ENCODE results near the gene RS1. TPM values are rescaled to one million over a fixed set of nuclear protein-coding genes. Genes with fewer than 3 reads are reported as not detected.
A peak's percentile ranks its signal among the peaks of the same experiment; 100 is the strongest.

RS1 gene
- polyA plus RNA-seq, 4 donors = 0.03 TPM; not detected in 3

GRCh38 chrX:18638398-18638797, 33.5 kb downstream of the RS1 start:
- no peaks in the 10 kb centered on the region for H3K9me3 ChIP-seq (ENCODE audit: control insufficient read depth in 2 of 2, insufficient read depth in 1 of 2, low read depth in 1 of 2, low read length in 1 of 2)
- H3K4me3 ChIP-seq (ENCODE audit: low read depth in 1 of 3, low read length in 3 of 3) = no peak overlapping the region
- DNase-seq (no peak), FAIRE-seq (no peak)
- H3K27me3 ChIP-seq (ENCODE audit: control insufficient read depth in 3 of 3, insufficient read depth in 3 of 3, low read length in 3 of 3) = no peaks in the 10 kb centered on the region
- no peaks in the 10 kb centered on the region for H3K4me1 ChIP-seq (ENCODE audit: control insufficient read depth in 3 of 3, insufficient read depth in 2 of 3, low read depth in 1 of 3, low read length in 2 of 3)
- H3K36me3 ChIP-seq (ENCODE audit: control insufficient read depth in 3 of 3, insufficient read depth in 2 of 3, low read depth in 1 of 3, low read length in 3 of 3) = peaks cover 0 to 2% (median 0%) of the 10 kb centered on the region in 3 donors
- 82 to 99% (median 86%) methylated on average over 2 of the region's 2 CpGs for WGBS, 3 donors
- H3K27ac ChIP-seq (ENCODE audit: low read depth in 1 of 3, low read length in 2 of 3) = no peak overlapping the region

- H3K27ac ChIP-seq (ENCODE audit: low read depth in 1 of 3, low read length in 2 of 3) = no peak overlapping the region
- H3K9me3 ChIP-seq (ENCODE audit: control insufficient read depth in 2 of 2, insufficient read depth in 1 of 2, low read depth in 1 of 2, low read length in 1 of 2) = no peaks in the 10 kb centered on the region
- peaks cover 0 to 15% (median 0%) of the 10 kb centered on the region in 3 donors for H3K36me3 ChIP-seq (ENCODE audit: control insufficient read depth in 3 of 3, insufficient read depth in 2 of 3, low read depth in 1 of 3, low read length in 3 of 3)
- 85 to 95% (median 91%) methylated on average over 8 of the region's 8 CpGs for WGBS, 3 donors
- DNase-seq (no peak), FAIRE-seq (no peak)
- H3K27me3 ChIP-seq (ENCODE audit: control insufficient read depth in 3 of 3, insufficient read depth in 3 of 3, low read length in 3 of 3) = no peaks in the 10 kb centered on the region
- H3K4me3 ChIP-seq (ENCODE audit: low read depth in 1 of 3, low read length in 3 of 3) = no peak overlapping the region
- no peaks in the 10 kb centered on the region for H3K4me1 ChIP-seq (ENCODE audit: control insufficient read depth in 3 of 3, insufficient read depth in 2 of 3, low read depth in 1 of 3, low read length in 2 of 3)
Observed at GRCh38 chrX:18630934-18631333, 41.0 kb downstream of the RS1 start.

GRCh38 chrX:18624599-18624998, 47.3 kb downstream of the RS1 start:
- Histone ChIP-seq H3K9me3 (ENCODE audit: control insufficient read depth in 2 of 2, insufficient read depth in 1 of 2, low read depth in 1 of 2, low read length in 1 of 2) (no peaks in the 10 kb centered on the region), H3K27ac (ENCODE audit: low read depth in 1 of 3, low read length in 2 of 3) (no peak overlapping the region), H3K4me3 (ENCODE audit: low read depth in 1 of 3, low read length in 3 of 3) (no peak overlapping the region), H3K4me1 (ENCODE audit: control insufficient read depth in 3 of 3, insufficient read depth in 2 of 3, low read depth in 1 of 3, low read length in 2 of 3) (peaks cover 0 to under 1% (median 0%) of the 10 kb centered on the region in 3 donors), H3K27me3 (ENCODE audit: control insufficient read depth in 3 of 3, insufficient read depth in 3 of 3, low read length in 3 of 3) (no peaks in the 10 kb centered on the region), H3K36me3 (ENCODE audit: control insufficient read depth in 3 of 3, insufficient read depth in 2 of 3, low read depth in 1 of 3, low read length in 3 of 3) (peaks cover 0 to 15% (median 0%) of the 10 kb centered on the region in 3 donors)
- WGBS, 3 donors = 79 to 93% (median 88%) methylated on average over 2 of the region's 2 CpGs
- DNase-seq (no peak), FAIRE-seq (no peak)

GRCh38 chrX:18620349-18620748, 51.6 kb downstream of the RS1 start:
- peaks cover 0 to 3% (median 0%) of the 10 kb centered on the region in 3 donors for H3K36me3 ChIP-seq (ENCODE audit: control insufficient read depth in 3 of 3, insufficient read depth in 2 of 3, low read depth in 1 of 3, low read length in 3 of 3)
- H3K4me3 ChIP-seq (ENCODE audit: low read depth in 1 of 3, low read length in 3 of 3) = no peak overlapping the region
- no peaks in the 10 kb centered on the region for H3K9me3 ChIP-seq (ENCODE audit: control insufficient read depth in 2 of 2, insufficient read depth in 1 of 2, low read depth in 1 of 2, low read length in 1 of 2)
- FAIRE-seq (no peak), DNase-seq (peak; percentile 39 to 40)
- no peak overlapping the region for H3K27ac ChIP-seq (ENCODE audit: low read depth in 1 of 3, low read length in 2 of 3)
- peaks cover 0 to 12% (median 0%) of the 10 kb centered on the region in 3 donors for H3K4me1 ChIP-seq (ENCODE audit: control insufficient read depth in 3 of 3, insufficient read depth in 2 of 3, low read depth in 1 of 3, low read length in 2 of 3)
- no peaks in the 10 kb centered on the region for H3K27me3 ChIP-seq (ENCODE audit: control insufficient read depth in 3 of 3, insufficient read depth in 3 of 3, low read length in 3 of 3)
- 15 to 61% (median 41%) methylated on average over 8 of the region's 8 CpGs for WGBS, 3 donors

GRCh38 chrX:18619288-18619687, 52.6 kb downstream of the RS1 start:
- no peaks in the 10 kb centered on the region for H3K36me3 ChIP-seq (ENCODE audit: control insufficient read depth in 3 of 3, insufficient read depth in 2 of 3, low read depth in 1 of 3, low read length in 3 of 3)
- no peak overlapping the region for H3K4me3 ChIP-seq (ENCODE audit: low read depth in 1 of 3, low read length in 3 of 3)
- no peaks in the 10 kb centered on the region for H3K9me3 ChIP-seq (ENCODE audit: control insufficient read depth in 2 of 2, insufficient read depth in 1 of 2, low read depth in 1 of 2, low read length in 1 of 2)
- H3K27ac ChIP-seq (ENCODE audit: low read depth in 1 of 3, low read length in 2 of 3) = no peak overlapping the region
- FAIRE-seq (no peak), DNase-seq (peak in 1 of 2 donors; percentile 4)
- H3K4me1 ChIP-seq (ENCODE audit: control insufficient read depth in 3 of 3, insufficient read depth in 2 of 3, low read depth in 1 of 3, low read length in 2 of 3) = peaks cover 0 to 12% (median 0%) of the 10 kb centered on the region in 3 donors
- 12 to 61% (median 41%) methylated on average over 2 of the region's 2 CpGs for WGBS, 3 donors
- H3K27me3 ChIP-seq (ENCODE audit: control insufficient read depth in 3 of 3, insufficient read depth in 3 of 3, low read length in 3 of 3) = no peaks in the 10 kb centered on the region

GRCh38 chrX:18617407-18617750, 54.5 kb downstream of the RS1 start:
- Histone ChIP-seq H3K27ac (ENCODE audit: low read depth in 1 of 3, low read length in 2 of 3) (peak overlapping the region in 1 of 3 donors; percentile 56), H3K4me3 (ENCODE audit: low read depth in 1 of 3, low read length in 3 of 3) (no peak overlapping the region), H3K9me3 (ENCODE audit: control insufficient read depth in 2 of 2, insufficient read depth in 1 of 2, low read depth in 1 of 2, low read length in 1 of 2) (no peaks in the 10 kb centered on the region), H3K4me1 (ENCODE audit: control insufficient read depth in 3 of 3, insufficient read depth in 2 of 3, low read depth in 1 of 3, low read length in 2 of 3) (peaks cover 0 to 12% (median 0%) of the 10 kb centered on the region in 3 donors), H3K27me3 (ENCODE audit: control insufficient read depth in 3 of 3, insufficient read depth in 3 of 3, low read length in 3 of 3) (no peaks in the 10 kb centered on the region), H3K36me3 (ENCODE audit: control insufficient read depth in 3 of 3, insufficient read depth in 2 of 3, low read depth in 1 of 3, low read length in 3 of 3) (no peaks in the 10 kb centered on the region)
- DNase-seq (peak; percentile 73 to 80), FAIRE-seq (no peak)
- 32 to 68% (median 49%) methylated on average over 5 of the region's 5 CpGs for WGBS, 3 donors

- no peaks in the 10 kb centered on the region for H3K36me3 ChIP-seq (ENCODE audit: control insufficient read depth in 3 of 3, insufficient read depth in 2 of 3, low read depth in 1 of 3, low read length in 3 of 3)
- no peaks in the 10 kb centered on the region for H3K9me3 ChIP-seq (ENCODE audit: control insufficient read depth in 2 of 2, insufficient read depth in 1 of 2, low read depth in 1 of 2, low read length in 1 of 2)
- H3K4me3 ChIP-seq (ENCODE audit: low read depth in 1 of 3, low read length in 3 of 3) = no peak overlapping the region
- DNase-seq (peak; percentile 26 to 28), FAIRE-seq (no peak)
- H3K4me1 ChIP-seq (ENCODE audit: control insufficient read depth in 3 of 3, insufficient read depth in 2 of 3, low read depth in 1 of 3, low read length in 2 of 3) = peaks cover 0 to 12% (median 0%) of the 10 kb centered on the region in 3 donors
- peak overlapping the region in 1 of 3 donors; percentile 56 for H3K27ac ChIP-seq (ENCODE audit: low read depth in 1 of 3, low read length in 2 of 3)
- H3K27me3 ChIP-seq (ENCODE audit: control insufficient read depth in 3 of 3, insufficient read depth in 3 of 3, low read length in 3 of 3) = no peaks in the 10 kb centered on the region
- WGBS, 3 donors = 46 to 74% (median 64%) methylated on average over 8 of the region's 8 CpGs
Observed at GRCh38 chrX:18616688-18617406, 55.1 kb downstream of the RS1 start.

GRCh38 chrX:18613930-18614639, 57.8 kb downstream of the RS1 start:
- H3K4me3 ChIP-seq (ENCODE audit: low read depth in 1 of 3, low read length in 3 of 3) = no peak overlapping the region
- no peak for FAIRE-seq

More at GRCh38 chrX:18613930-18614639, 57.8 kb downstream of the RS1 start:
- H3K27me3 ChIP-seq (ENCODE audit: control insufficient read depth in 3 of 3, insufficient read depth in 3 of 3, low read length in 3 of 3) = no peaks in the 10 kb centered on the region
- 86 to 98% (median 92%) methylated on average over 3 of the region's 3 CpGs for whole genome bisulfite sequencing, 3 donors
- H3K4me1 ChIP-seq (ENCODE audit: control insufficient read depth in 3 of 3, insufficient read depth in 2 of 3, low read depth in 1 of 3, low read length in 2 of 3) = peaks cover 0 to 9% (median 0%) of the 10 kb centered on the region in 3 donors
- H3K36me3 ChIP-seq (ENCODE audit: control insufficient read depth in 3 of 3, insufficient read depth in 2 of 3, low read depth in 1 of 3, low read length in 3 of 3) = peaks cover 2 to 7% (median 4%) of the 10 kb centered on the region in 3 donors
- no peak for DNase-seq
- no peaks in the 10 kb centered on the region for H3K9me3 ChIP-seq (ENCODE audit: control insufficient read depth in 2 of 2, insufficient read depth in 1 of 2, low read depth in 1 of 2, low read length in 1 of 2)
- no peak overlapping the region for H3K27ac ChIP-seq (ENCODE audit: low read depth in 1 of 3, low read length in 2 of 3)
